ENCODE data around the gene TRPV4. TPM values are rescaled to one million over a fixed set of nuclear protein-coding genes. Genes with fewer than 3 reads are reported as not detected.

TRPV4 gene
- polyA plus RNA-seq, 1 of the 3 experiments (the other 2 are of a cell fraction): 5.2 TPM

GRCh38 chr12:109847142-109847735, 14.0 kb upstream of the TRPV4 start:
- H3K9me2 ChIP-seq: no peaks in the 10 kb centered on the region
- no peaks in the 10 kb centered on the region for H3K27me3 ChIP-seq (ENCODE audit: insufficient read depth)
- no peak for DNase-seq
- H3K79me2 ChIP-seq (ENCODE audit: insufficient read depth): no peaks in the 10 kb centered on the region
- no peak overlapping the region for H3K4me2 ChIP-seq
- H3K4me3 ChIP-seq (ENCODE audit: low read depth in 2 of 2, low read length in 1 of 2): no peak overlapping the region
- no peak overlapping the region for H2AFZ ChIP-seq (ENCODE audit: low read depth)
- H3K4me1 ChIP-seq (ENCODE audit: control insufficient read depth in 1 of 2, insufficient read depth in 2 of 2, low read depth in 1 of 2, low read length in 1 of 2): peaks cover 0 to 3% of the 10 kb centered on the region in 2 experiments; a peak in 1 of 4 replicates
- ChIA-PET POLR2A (no interaction called here), CTCF (interaction anchor here (1.4 to 8.3 kb wide), 3 partner anchors 11 to 42 kb away, joined by 4 to 89 read pairs (median 30); no protein-coding TSS in a partner anchor)
- H3K27ac ChIP-seq (ENCODE audit: low read depth in 2 of 2, low read length in 1 of 2): no peak overlapping the region
- H3F3A ChIP-seq (replicated peaks; ENCODE audit: insufficient read depth): peaks cover 15% of the 10 kb centered on the region
- TF ChIP-seq, protein P1, sequence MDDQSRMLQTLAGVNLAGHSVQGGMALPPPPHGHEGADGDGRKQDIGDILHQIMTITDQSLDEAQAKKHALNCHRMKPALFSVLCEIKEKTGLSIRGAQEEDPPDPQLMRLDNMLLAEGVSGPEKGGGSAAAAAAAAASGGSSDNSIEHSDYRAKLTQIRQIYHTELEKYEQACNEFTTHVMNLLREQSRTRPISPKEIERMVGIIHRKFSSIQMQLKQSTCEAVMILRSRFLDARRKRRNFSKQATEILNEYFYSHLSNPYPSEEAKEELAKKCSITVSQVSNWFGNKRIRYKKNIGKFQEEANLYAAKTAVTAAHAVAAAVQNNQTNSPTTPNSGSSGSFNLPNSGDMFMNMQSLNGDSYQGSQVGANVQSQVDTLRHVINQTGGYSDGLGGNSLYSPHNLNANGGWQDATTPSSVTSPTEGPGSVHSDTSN (IDR thresholded peaks at IDR 0.05): no peak
- TF ChIP-seq TEAD4 (IDR thresholded peaks at IDR 0.05; ENCODE audit: borderline replicate concordance, insufficient read depth) (no peak), RXRA (IDR thresholded peaks at IDR 0.05; ENCODE audit: borderline replicate concordance, low read depth) (no peak), RAD21 (IDR thresholded peaks at IDR 0.05; ENCODE audit: low read length) (no peak), MXI1 (IDR thresholded peaks at IDR 0.05; ENCODE audit: low read depth, low read length) (no peak), FOXM1 (IDR thresholded peaks at IDR 0.05; ENCODE audit: low read depth) (no peak), RFX5 (IDR thresholded peaks at IDR 0.05; ENCODE audit: low read length) (no peak), CTCF (IDR thresholded peaks at IDR 0.05) (no peak), FOSL2 (IDR thresholded peaks at IDR 0.05; ENCODE audit: borderline replicate concordance, low read depth) (no peak), SMC3 (IDR thresholded peaks at IDR 0.05; ENCODE audit: low read depth, low read length) (no peak), TAF1 (IDR thresholded peaks at IDR 0.05; ENCODE audit: borderline replicate concordance, low read depth, low read length) (no peak), NFIC (IDR thresholded peaks at IDR 0.05; ENCODE audit: borderline replicate concordance) (no peak), JUND (IDR thresholded peaks at IDR 0.05) (no peak)
- TF ChIP-seq, protein P2, sequence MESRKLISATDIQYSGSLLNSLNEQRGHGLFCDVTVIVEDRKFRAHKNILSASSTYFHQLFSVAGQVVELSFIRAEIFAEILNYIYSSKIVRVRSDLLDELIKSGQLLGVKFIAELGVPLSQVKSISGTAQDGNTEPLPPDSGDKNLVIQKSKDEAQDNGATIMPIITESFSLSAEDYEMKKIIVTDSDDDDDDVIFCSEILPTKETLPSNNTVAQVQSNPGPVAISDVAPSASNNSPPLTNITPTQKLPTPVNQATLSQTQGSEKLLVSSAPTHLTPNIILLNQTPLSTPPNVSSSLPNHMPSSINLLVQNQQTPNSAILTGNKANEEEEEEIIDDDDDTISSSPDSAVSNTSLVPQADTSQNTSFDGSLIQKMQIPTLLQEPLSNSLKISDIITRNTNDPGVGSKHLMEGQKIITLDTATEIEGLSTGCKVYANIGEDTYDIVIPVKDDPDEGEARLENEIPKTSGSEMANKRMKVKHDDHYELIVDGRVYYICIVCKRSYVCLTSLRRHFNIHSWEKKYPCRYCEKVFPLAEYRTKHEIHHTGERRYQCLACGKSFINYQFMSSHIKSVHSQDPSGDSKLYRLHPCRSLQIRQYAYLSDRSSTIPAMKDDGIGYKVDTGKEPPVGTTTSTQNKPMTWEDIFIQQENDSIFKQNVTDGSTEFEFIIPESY (IDR thresholded peaks at IDR 0.05; ENCODE audit: borderline replicate concordance, low read depth): no peak
- 70% methylated on average over 7 of the region's 7 CpGs for WGBS (ENCODE audit: low lambda C conversion rate)
- no peak overlapping the region for H3K9ac ChIP-seq
- H4K20me1 ChIP-seq (ENCODE audit: insufficient read depth): no peaks in the 10 kb centered on the region
- H3K9me3 ChIP-seq: no peaks in the 10 kb centered on the region
- no peaks in the 10 kb centered on the region for H3K36me3 ChIP-seq (replicated peaks in 1 of 2; ENCODE audit: control insufficient read depth in 1 of 2, insufficient read depth in 2 of 2, low read length in 1 of 2)
